Femur (tissue), 1 donor: ENCODE measurements around the gene DCAF4.

Experiments used
- DNase-seq: peaks from one replicate; pipeline ENCODE4 v3.0.0-alpha.2; 2017

The DCAF4 gene

DNA sequence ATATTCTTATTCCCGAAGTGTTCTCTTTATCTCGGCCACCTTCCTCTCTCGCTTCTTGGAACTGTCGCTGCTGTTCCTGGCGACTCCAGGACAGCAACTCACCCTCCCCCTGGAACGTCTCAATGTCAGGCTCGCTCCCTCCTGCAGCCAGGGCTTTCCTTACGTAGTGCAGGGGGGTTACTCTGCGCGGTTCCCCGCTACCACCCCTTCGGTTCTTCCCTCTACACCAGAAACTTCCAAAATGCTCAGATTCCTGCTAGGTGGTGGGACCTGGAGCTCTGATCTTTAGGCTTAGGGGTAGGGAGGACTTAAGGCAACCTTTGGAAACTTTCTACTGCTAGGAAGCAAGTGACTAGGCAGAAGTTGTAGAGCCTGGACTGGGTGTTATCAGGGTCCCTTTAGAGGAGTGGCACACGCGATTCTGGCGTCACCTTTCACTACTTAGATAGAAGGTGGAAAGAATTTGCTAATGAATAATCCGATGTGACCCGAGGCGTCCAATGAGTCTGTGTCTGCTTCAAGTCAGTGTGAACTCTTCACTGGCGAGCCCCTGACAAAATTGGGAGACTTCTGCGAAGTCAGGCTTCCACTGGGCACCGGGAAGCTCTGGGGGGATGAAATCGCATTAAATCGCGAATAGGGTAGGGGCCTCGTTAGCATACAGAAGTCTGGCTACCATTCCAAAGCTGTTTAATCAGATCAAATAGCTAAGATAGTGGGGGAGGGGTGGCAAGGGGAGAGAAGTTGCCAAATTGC lies 31.5 kb upstream of the DCAF4 start:
- DNase-seq = no peak

DNA sequence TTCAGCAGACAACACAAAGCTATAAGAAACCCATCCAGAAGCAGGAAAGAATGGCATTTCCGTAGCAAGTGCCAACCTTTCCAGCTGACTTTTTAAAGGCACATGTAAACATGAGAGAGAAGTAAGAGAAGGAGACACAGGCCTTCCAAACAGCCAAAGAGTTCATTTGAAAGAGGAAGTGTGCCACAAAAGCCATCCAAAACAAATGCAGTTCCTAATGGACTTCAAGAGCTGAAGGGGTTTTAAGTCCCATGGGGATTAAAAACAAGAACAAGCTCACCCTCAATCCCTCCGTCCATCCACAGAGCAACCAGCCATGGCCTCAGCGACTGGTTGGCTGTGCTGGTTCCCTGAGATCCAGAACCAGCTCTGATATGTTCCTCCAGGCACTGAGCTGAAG lies 27.8 kb upstream of the DCAF4 start:
- no peak for DNase-seq

DNA sequence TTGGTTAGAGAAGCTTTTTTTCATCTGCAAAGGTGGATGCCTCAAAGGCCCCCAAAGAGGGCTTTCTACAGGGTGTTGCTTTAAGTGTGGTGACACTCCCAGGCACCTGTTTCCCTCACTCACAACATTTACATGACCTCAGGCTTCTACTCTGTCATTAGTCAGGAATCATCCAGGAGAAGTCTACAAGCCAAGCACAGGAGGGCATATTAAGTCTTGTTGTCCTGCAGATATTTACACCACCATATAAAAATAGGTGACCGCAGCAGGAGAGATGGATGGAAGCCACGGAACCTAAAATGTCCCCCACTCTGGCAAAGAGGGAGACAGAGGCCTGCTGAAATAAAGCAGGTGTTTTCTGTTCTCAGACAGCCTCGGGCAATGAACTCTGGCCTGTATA lies 24.9 kb upstream of the DCAF4 start:
- no peak for DNase-seq

DNA sequence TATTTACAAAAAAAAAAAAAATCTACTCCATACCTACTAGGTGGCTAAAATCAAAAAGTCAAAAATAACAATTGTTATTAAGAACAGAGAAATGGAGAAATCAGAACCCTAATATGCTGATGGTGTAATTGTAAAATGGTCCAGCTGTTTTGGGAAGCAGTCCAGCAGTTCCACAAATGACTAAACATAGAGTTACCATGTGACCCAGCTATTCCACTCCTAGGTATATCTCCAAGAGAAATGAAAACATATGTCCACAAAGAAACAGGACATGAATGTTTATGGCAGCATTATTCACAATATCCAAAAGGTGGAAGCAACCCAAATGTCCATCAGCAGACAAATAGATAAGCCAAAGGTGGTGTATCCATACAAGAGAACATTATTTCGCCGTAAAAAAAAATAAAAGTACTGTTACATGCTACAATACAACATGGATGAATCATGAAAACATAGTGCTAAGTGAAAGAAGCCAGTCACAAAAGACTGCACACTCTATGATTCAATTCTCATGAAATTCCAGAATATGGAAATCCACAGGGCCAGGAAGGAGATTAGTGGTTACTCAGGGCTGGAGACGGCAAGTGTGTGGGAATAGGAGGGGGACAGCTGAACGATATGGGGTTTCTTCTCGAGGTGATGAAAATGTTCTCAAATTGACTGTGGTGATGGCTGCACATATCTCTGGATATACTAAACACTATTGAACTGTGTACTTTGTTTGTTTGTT lies 23.3 kb upstream of the DCAF4 start:
- no peak for DNase-seq

DNA sequence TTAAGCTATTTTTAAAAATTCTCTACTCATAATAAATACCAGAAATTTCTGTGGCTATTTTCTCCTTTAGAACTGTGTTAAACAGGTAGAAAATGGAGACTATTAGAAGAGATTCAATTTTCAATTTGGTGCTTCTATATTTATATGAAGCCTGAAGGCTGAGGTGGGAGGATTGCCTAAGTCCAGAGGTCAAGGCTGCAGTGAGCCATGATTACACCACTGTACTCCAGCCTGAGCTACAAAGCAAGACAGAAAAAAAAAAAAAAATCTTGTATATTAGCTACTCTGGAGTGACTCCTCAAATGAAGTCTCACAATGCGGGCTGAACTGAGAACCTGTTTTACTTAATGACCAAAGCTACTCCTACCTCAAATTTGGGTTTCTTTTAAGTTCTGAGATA lies 22.5 kb upstream of the DCAF4 start:
- DNase-seq = no peak

DNA sequence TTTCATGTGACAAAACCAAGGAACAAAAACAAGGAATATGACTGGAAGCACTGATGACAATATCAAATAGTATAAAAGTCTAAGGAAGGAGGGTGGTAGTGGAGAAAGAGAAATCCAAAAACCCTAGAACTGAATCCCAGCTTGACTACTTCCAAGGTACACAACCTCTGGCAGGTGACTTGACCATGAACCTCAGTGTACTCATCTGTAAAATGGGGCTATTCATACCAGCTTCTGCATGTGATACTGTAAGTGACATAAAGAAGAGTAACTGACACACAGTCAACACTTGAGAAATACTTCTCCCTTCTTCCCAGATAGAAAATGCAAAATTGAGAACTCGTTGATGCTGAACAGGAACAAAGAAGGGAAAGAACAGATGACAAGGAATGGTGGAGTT lies 22.0 kb upstream of the DCAF4 start:
- DNase-seq = no peak

DNA sequence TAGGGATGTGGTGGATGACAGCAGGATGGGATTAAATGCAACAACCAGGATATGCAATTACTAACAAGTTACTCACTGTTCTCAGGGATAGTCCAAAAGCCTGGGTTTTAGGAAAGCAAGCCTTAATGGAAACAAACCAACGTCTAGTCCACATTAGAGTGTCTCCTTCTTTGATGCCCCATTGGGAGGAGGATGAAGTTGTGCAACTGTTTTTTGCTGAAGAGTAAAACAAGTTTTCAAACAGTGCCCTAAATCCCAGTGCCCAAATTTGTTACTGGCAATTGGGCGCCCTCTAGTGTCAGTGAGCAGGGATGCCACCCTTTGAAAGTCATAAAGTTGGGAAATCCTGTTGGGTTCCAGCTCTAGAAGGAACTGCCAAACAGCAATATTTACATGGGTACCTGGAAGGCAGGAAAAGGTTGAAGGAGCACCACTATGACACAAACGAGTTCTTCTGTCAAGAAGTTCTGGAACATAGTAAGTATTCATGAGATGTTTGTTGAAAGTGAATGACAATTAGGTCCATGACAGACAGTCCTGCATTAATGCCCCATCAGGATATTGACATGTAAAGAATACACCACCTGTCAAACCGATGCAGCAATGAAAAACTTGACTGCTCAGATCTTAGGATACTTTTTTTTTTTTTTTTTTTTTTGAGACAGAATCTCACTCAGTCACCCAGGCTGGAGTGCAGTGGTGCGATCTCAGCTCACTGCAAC lies 21.3 kb upstream of the DCAF4 start:
- DNase-seq = peak; percentile 76

DNA sequence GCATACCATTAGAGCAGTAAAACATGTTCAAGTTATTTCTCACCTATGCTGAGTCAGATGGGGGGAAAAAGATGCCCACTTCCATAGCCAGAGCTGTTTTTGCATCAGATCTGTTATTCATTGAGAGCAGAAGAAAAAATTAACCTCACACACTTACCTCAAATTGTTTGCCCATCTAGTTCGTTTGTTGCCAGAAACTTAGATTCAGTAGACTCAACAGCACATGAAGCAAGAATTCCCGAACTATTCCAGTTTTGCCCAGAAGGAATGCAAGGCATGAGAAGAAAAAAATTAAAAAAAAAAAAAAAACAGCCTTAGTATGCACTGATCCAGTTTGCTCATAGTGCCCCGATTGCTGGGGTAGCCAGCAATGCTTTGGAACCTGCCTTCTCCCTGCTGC lies 19.9 kb upstream of the DCAF4 start:
- no peak for DNase-seq

DNA sequence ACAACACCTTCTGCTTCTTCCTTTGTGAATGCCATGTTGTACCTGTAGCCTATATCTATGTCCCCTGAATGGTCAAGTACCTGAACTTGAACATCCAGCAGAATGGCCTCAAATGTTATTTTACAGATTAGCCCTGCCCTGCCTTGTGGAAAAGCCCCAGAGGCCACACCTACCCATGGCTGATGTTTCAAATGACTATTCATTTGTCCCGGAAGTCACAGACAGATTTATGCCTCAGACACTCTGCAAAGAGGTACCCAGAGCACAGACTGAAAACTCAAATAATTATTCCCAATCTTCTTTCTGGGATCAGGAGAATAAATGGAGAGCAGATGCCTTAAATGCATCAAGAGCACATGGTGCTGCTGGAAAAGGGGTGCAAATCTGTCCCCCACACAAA lies 19.4 kb upstream of the DCAF4 start:
- no peak for DNase-seq

DNA sequence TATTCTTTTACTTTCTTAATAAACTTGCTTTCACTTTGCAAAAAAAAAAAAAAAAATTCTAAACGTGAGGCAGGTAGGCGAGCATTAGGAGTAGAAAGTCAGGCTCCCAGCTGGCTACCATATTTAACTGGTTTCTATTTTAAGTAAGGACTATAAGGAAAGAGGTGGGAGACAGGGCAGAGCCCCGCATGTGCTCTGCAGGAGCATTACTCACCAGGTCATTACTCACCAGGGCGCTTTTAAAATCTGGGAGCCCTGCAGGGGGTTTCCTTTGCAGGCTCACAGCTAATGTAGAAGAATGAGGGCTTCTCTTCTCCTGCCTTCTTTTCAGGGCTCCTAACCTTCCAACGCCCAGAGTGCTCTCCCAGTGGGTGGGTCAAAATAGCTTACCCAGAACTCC lies 18.4 kb upstream of the DCAF4 start:
- DNase-seq = no peak

DNA sequence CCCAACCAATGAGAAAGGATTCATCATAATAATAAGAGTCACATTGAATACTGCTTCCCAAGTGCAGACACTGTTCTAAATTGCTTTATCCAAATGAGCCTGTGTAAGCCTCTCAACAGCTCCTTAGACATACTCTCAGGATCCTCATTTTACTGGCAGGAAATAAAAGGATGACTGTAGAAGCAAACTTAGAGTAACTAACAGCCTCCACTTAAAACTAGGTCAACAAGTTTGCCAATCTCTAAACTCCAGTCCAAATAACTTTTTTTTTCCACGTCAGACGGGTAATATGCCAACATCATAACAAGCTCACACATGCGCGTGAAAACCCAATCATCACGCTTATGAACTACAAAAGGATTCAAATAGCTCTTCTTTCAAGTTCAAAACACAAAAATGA lies 17.1 kb upstream of the DCAF4 start:
- DNase-seq = no peak

DNA sequence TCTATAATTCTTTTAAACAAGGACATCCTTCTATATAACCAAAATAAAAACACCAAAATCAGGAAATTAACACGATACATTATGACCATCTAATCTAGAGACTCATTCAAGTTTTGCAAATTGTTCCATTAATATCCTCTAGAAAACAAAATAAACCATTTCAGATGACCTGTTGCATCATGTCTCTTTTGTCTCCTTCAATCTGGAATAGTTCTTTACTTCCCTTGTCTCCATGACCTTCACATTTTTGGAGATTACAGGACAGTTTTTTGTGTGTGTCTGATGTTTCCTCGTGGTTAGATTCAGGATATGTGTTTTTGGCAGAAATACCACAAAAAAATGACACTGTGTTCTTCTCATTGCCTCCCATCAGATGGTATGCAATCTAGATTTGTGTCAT lies 12.5 kb upstream of the DCAF4 start:
- no peak for DNase-seq

DNA sequence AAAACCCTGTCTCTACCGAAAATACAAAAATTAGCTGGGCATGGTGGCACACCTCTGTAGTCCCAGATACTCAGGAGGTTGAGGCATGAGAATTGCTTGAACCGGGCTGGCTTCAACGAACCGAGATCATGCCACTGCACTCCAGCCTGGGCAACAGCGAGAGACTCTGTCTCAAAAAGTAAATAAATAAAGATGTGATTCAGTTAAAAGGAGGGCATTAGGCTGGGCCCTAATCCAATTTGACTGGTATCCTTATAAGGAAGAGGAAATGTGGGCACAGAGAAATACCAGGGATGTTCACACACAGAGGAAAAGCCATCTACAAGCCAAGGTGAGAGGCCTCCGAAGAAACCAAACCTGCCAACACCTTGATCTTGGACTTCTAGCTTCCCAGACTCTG lies 10.1 kb upstream of the DCAF4 start:
- no peak for DNase-seq

DNA sequence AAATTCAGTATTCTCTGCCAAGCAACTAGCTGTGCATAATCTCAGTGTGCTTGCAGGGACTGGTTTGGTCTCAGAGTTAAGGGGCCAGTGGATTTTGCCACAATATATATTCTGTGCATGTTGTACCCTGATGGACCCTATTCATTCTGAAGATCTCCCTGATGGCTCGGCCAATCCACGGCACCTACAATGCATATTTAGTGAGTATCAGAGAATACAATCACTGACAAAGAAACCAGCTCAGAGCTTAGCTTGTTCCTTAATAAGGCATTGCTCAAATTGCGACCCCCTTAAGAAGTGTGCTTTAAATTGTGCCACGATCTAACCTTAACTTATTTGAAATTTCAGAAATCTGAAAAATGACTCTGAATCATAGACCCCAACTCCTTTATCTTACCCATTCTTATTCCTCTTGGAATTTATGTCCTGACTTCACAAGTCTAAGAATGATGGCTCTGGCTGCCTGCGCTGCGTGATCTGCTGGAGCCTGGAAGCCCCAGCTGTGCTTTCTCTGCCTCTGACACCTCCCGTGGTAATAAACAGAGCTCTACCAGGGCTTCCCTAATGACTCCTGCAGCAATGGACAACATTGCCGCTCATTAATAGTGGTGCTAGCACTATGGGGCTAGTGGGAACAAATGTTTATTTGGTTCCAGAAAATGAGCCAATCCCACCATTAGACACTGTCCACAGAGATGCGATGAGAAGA lies 9.0 kb upstream of the DCAF4 start:
- DNase-seq = no peak

DNA sequence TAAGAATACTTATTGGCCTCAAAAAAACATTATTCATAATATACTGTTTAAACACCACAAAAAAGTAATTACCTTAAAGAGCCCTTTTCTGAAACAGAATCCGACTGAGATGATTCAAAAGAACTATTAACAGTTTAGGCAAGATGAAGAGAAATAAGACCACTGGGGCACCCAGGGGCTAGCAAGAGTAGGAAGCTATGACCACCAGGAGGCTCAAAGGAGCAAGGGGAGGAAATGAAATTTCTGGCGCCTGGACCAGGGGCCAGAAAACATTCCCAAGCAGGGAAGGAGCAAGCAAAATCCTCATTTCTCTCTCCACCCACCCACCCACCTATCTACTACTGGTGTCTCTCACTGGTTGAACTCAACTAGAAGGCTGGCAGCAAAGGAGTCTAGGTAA lies 6.3 kb upstream of the DCAF4 start:
- DNase-seq = no peak

DNA sequence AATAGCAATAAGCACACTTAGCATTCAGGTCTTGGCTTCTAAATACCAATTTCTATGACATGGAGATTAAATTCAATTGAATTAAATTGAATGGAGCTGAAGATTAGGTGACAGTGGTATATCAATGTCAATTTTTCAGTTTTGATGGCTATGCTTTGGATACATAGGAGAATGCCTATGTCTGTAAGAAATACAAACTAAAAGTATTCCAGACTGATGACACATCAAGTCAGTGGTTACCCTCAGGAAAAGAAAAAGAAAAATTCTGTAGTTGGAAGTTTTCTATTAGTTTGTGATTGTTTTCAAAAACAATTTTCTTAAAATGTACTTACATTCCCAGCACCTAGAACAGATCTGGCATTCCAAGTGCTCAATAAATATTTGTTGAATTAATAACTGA lies 4.9 kb upstream of the DCAF4 start:
- DNase-seq = no peak

DNA sequence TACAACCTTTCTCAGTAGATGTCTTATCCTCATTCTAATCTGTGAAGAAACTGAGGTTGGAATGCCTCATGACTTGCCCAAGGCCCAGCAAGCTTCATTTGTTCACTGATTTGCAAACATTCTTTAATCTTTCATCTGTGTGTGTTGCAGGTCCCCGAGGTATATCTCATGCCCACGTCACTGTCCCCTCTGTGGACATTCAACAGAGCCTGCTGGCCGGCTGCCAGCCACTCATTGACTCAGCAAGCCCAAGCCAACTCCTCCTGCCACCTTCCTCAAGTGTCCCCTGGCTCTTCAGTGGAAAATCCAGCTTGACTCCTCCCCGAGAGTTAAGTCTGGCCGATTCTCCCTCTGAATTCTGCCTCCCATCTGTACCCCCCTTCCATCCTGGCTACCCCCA lies 1.9 kb upstream of the DCAF4 start:
- no peak for DNase-seq

DNA sequence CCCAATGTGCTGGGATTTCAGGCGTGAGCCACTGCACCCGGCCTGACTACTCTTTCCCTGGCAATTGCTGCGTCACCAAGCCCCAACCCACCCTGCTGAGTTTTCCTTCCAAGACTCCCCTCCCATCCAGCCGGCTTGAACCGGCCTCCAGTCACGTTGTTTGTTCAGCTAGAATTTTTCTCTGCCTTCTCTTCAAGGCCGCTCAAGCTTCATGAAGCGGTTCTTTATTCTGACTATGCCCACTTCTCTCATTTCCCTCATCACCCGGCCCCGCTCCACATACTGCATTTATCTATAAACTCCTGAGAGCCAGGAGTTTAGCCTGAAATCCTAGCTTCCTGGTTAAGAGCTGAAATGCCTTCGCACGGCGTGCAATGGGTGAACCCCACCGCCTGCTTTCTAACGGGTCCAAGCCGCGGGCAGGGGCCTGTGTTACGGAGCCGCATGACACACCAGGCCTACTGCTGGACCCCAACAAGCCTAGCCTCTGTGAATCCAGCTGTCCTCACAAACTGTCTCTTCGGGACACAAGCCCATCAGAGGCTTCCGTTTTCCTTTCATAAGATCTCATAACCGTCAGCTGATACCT lies 999 bp upstream of the DCAF4 start:
- DNase-seq = no peak

DNA sequence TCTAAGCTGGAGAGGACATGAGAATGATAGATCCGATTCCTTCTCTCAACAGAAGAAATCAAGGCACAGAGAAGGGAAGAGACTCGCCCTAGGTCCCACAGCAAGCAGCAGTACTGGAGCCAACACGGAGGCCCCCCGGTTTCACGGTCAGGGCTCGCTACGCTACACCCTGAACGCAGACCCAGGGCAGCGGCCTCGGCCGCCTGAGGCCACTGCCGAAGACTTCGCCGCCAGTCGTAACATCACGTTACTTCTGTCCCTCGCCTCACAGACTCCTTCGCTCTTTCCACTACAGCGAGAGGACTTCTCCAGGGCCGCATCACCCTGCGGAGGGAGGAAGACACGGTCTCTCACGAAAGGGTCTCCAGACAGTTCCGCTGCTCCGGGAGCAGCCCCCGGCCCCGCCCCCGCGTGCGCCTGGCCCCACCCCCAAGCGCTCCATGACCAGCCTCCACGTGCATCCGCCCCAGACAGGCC lies 411 bp upstream of the DCAF4 start:
- no peak for DNase-seq

DNA sequence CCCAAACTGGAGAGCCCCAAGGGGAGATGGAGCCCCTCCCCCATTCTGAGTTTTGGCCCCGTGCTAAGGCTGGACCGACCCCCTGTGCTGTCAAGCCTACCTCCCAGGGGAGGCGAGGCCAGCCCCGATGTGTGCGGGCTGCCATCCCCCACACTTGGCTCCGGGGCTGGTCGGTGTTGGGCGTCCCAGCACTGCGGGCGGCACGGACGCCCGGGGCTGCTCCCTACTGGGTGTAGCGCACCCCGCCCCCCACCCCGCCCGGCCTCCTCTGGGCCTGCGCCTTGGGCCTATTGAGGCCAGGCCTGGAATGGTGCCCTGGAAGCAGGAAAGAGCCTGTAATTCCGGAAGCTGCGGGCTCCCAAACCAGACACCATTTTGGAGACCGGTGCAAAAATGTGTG lies 2.6 kb downstream of the DCAF4 start:
- no peak for DNase-seq

DNA sequence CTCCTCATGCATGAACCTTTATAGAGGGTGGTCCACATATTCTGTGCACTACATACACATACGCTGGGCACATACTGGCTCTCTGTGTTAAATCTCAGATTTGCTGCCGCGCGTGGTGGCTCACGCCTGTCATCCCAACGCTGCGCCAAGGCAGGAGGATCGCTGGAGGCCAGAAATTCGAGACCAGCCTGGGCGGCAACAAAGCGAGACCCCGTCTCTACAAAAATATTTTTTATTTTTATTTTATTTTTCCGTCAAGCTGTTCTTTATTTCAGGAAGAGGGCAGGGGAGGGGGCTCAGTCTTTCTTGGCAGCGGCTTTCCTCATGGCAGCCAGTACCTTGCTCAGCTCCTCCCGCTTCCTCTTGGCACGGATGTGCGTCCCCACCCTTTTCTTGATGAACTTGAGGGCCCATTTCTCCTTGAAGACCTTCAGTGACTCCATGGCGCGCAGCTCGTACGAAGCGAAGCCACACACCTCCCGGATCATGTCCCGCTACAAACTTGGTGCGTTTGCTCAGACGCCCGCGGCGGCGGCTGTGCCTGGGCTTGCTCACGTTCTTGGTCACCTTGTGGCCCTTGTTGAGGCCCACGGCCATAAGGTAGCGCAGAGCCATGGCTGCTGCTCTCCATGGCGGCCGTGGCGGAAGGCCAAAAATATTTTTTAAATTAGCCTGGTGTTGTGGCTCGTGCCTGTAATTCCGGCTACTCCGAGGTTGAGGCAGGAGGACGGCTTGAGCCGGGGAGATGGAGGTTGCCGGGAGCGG lies 3.2 kb downstream of the DCAF4 start:
- DNase-seq = no peak

DNA sequence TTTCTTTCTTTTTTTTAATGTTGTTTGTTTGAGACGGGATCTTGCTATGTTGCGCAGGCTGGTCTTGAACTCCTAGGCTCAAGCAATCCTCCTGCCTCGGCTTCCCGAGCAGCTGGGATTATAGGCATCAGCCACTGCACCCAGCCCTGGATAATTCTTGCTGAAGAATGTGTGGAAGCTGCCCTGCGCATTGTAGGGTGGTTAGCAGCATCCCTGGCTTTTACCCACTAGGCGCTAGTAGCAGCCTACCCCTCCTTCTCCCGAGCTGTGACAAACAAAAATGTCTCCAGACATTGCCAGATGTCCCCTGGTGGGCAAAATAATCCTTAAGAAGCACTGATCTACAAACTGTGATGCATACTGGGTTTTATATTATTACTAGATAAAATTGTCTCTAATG lies 6.6 kb downstream of the DCAF4 start:
- no peak for DNase-seq
